Lower lobe of right lung (tissue), 2 donors: ENCODE results near the gene FADS6. TPM values are rescaled to one million over a fixed set of nuclear protein-coding genes. Genes with fewer than 3 reads are reported as not detected.
A peak's percentile ranks its signal among the peaks of the same experiment; 100 is the strongest.

ENCODE experiments used
- ATAC-seq, 2 donors: fragments of 200-7000 bp; cut with Tn5 transposase; one replicate each; pipeline ENCODE4 v1.9.1; 2020 to 2022; ENCODE audit warnings: mild to moderate bottlenecking in 2 of 2, moderate library complexity in 2 of 2
- DNase-seq: peaks from one replicate; pipeline ENCODE4 v3.0.0-alpha.2; 2020
- H3K27ac ChIP-seq: fragments of 200-600 bp; one replicate; pipeline ENCODE4 v1.8.0; 2022
- H3K27me3 ChIP-seq: fragments of 200-600 bp; one replicate; pipeline ENCODE4 v1.8.0; 2022; ENCODE audit warnings: low read depth
- H3K36me3 ChIP-seq: fragments of 200-600 bp; one replicate; pipeline ENCODE4 v1.8.0; 2022; ENCODE audit warnings: mild to moderate bottlenecking
- H3K4me1 ChIP-seq: fragments of 200-600 bp; one replicate; pipeline ENCODE4 v1.8.0; 2022
- H3K4me3 ChIP-seq: fragments of 200-600 bp; one replicate; pipeline ENCODE4 v1.8.0; 2022; ENCODE audit warnings: mild to moderate bottlenecking
- H3K9me3 ChIP-seq: fragments of 200-600 bp; one replicate; pipeline ENCODE4 v1.8.0; 2022
- CTCF ChIP-seq: fragments of 200-600 bp; IDR thresholded peaks from one replicate; pipeline ENCODE4 v1.8.0; 2022; ENCODE audit warnings: antibody characterized with exemption, mild to moderate bottlenecking
- intact Hi-C: fragments of 100-400 bp; cut with DNase I; formaldehyde crosslinking; loops from one replicate; pipeline ENCODE4 v1.11.0; 2022
- total RNA-seq: library from RNA; stranded (reverse); fragmentation: NEBNext Ultra II Directional; extraction: Animal tissue kit (Norgen Biotek cat#: 25700); gene quantifications from one replicate; pipeline ENCODE4 v1.2.1, GENCODE V29; 2021
- donor health status: DM: no; HTN: yes; CAD: no; lungs with severe emphysema.

The FADS6 gene
- total RNA-seq, 1 donor from 2014 or later: not detected

GRCh38 chr17:74839990-74840852 lies 53.2 kb downstream of the FADS6 start:
- no peak for DNase-seq
- intact Hi-C loops: no loop called here
- H3K4me1 ChIP-seq: peaks cover 22% of the 10 kb centered on the region
- H3K9me3 ChIP-seq: no peaks in the 10 kb centered on the region
- no peak for ATAC-seq
- no peak overlapping the region for H3K4me3 ChIP-seq
- no peaks in the 10 kb centered on the region for H3K27me3 ChIP-seq
- peak overlapping the region; percentile 57 for H3K27ac ChIP-seq
- H3K36me3 ChIP-seq: peaks cover 18% of the 10 kb centered on the region
- TF ChIP-seq CTCF: no peak

DNA sequence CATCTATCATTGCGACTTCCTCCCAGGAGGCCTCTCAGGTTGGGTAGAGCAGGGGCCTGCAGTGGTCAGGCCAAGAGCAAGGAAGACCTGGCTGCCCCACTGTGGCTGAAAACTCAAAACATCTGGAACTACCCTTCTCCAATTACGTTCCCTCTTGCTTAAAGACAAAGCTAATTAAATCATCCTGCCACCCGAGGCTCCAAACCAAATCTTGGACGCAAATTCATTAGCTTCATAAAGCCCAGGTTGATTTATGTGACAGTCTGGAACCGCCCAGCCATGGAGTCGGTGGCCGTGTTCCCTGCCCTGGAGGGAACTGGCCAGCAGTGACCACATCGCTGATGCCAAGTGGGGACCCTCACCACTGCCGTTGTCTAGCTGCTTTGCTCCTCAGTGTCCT lies 55.2 kb downstream of the FADS6 start:
- peaks cover 22% of the 10 kb centered on the region for H3K4me1 ChIP-seq
- no peak for ATAC-seq

DNA sequence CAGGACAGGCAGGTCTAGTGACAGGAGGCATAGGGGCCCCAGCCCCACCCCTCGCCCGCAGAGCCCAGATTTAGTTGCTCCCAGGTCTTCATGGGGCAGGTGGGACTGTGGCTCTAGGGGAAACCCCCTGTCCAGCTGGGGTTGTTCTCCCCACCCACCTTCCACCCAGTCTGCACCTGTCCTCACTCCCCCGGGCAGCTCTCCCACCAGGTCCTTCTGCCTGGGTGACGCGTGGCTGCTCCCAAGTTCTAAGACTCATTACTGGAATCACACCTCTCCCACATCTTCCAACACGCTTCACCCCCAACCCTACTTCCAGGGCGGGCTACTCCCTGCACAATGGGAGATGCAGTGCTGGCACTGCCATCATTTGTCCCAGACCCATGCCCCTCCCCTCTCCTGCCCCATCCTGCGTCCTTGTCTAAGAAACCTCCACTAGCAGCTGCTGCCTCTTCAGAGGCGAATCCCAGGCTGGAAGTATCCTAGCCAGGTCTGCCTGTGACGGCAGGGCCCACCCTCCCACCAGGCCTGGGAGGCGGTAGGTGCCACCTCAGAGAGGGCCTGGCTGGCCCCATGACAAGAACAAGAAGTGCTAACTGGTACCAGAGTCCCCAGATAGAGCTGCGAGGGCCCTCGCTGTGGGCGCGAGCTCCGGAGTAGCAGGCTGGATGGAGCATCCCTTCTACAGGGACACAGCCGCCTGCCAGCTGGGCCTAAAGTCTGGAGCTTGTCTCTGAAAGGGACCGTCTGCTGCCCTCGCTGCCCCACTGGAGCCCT lies 56.6 kb downstream of the FADS6 start:
- H3K4me1 ChIP-seq: peaks cover 15% of the 10 kb centered on the region
- DNase-seq (no peak), ATAC-seq (no peak)
- H3K27me3 ChIP-seq: no peaks in the 10 kb centered on the region
- H3K4me3 ChIP-seq: no peak overlapping the region
- peaks cover 20% of the 10 kb centered on the region for H3K36me3 ChIP-seq
- TF ChIP-seq CTCF: no peak
- no peaks in the 10 kb centered on the region for H3K9me3 ChIP-seq
- H3K27ac ChIP-seq: no peak overlapping the region
- intact Hi-C loops: no loop called here

More for the DNA sequence above, 55.2 kb downstream of the FADS6 start:
- DNase-seq: no peak
- no peak for TF ChIP-seq CTCF
- Histone ChIP-seq H3K36me3 (peaks cover 20% of the 10 kb centered on the region), H3K27me3 (no peaks in the 10 kb centered on the region), H3K27ac (no peak overlapping the region), H3K9me3 (no peaks in the 10 kb centered on the region), H3K4me3 (no peak overlapping the region)
- intact Hi-C loops: no loop called here

GRCh38 chr17:74836191-74836590 lies 57.2 kb downstream of the FADS6 start:
- DNase-seq (no peak), ATAC-seq (no peak)
- H3K4me1 ChIP-seq: peaks cover 8% of the 10 kb centered on the region
- no peaks in the 10 kb centered on the region for H3K27me3 ChIP-seq
- peaks cover 20% of the 10 kb centered on the region for H3K36me3 ChIP-seq
- no peak for TF ChIP-seq CTCF
- intact Hi-C loops: no loop called here
- H3K4me3 ChIP-seq: no peak overlapping the region
- no peaks in the 10 kb centered on the region for H3K9me3 ChIP-seq
- H3K27ac ChIP-seq: no peak overlapping the region

DNA sequence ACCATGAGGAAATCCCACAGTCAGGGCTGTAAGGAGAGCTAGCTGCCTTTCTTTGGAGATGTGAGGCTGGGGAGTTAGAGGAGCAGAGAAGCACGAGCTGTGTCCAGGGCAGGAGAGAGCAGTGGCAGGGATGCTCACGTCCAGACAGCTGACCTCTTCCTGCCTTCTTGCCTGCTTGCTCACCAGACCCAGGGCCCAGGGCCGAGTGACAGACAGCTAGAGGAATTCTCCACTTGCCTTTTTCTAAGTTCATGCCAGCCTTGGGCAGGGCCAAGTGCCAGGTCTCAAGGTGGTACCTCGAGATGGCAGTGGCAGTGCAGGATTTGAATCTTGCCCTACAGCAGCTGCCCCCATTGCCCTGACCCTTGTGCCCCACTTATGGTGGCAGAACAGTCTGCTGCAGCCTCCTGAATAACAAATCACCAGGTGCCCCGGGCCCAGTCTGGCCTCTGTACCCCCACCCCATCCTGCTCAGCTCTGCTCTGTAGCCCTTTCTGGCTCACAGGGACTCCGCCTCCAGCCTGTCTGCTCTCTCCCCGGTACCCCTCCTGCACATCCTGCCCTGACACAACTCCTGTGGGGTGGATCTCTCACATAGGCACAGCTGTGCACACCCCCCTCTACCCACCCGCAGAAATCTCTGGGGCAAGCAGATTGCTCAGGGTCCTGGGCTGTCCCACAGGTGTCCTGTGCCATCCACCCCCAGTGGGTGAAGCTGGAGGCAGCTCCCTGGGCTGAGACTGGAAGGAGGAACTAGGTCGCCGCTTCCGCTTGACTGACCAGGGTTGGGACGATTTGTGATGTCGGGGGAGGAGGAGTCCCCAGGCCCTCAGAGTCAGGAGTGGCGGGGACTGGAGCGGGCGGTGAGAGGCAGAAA lies 59.7 kb downstream of the FADS6 start:
- ATAC-seq: peak; percentile 31 to 45
- H3K36me3 ChIP-seq: peaks cover 33% of the 10 kb centered on the region
- H3K4me1 ChIP-seq: no peaks in the 10 kb centered on the region
- H3K27ac ChIP-seq: no peak overlapping the region
- peak; percentile 63 for DNase-seq
- intact Hi-C loops: no loop called here
- H3K9me3 ChIP-seq: no peaks in the 10 kb centered on the region
- no peak for TF ChIP-seq CTCF
- no peak overlapping the region for H3K4me3 ChIP-seq
- no peaks in the 10 kb centered on the region for H3K27me3 ChIP-seq
